Liver (tissue), 9 donors: ENCODE results near the gene ST3GAL4. TPM values are rescaled to one million over a fixed set of nuclear protein-coding genes. Genes with fewer than 3 reads are reported as not detected.

Experiments
- DNase-seq: peaks from one replicate; pipeline ENCODE4 v3.0.0-alpha.2; 2017; ENCODE audit warnings: low spot score
- H3K27ac ChIP-seq, 2 donors: one replicate each; pipeline ENCODE4 v1.7.0; 2013; ENCODE audit warnings: inconsistent platforms in 2 of 2, low read length in 2 of 2, control low read depth in 1 of 2, low read depth in 1 of 2, mild to moderate bottlenecking in 1 of 2
- H3K27me3 ChIP-seq, 4 donors: one replicate each; pipeline versions ENCODE4 v1.6.1 to v1.7.0; 2013; ENCODE audit warnings: low read length in 3 of 4, inconsistent platforms in 1 of 4, mild to moderate bottlenecking in 1 of 4, moderate library complexity in 1 of 4; ENCODE audit not compliant: control insufficient read depth in 4 of 4, insufficient read depth in 4 of 4
- H3K36me3 ChIP-seq, 4 donors: one replicate each; pipeline versions ENCODE4 v1.6.1 to v1.7.0; 2013; ENCODE audit warnings: low read length in 3 of 4, mild to moderate bottlenecking in 3 of 4, low read depth in 1 of 4, moderate library complexity in 1 of 4; ENCODE audit not compliant: control insufficient read depth in 4 of 4, insufficient read depth in 3 of 4
- H3K4me1 ChIP-seq, 4 donors: one replicate each; pipeline versions ENCODE4 v1.6.1 to v1.7.0; 2013; ENCODE audit warnings: low read length in 3 of 4, mild to moderate bottlenecking in 3 of 4, moderate library complexity in 1 of 4; ENCODE audit not compliant: control insufficient read depth in 4 of 4, insufficient read depth in 4 of 4
- H3K4me3 ChIP-seq, 3 donors: one replicate each; pipeline versions ENCODE4 v1.6.1 to v1.7.0; 2013; ENCODE audit warnings: low read length in 3 of 3, control low read depth in 1 of 3, low read depth in 1 of 3, mild to moderate bottlenecking in 1 of 3
- H3K9ac ChIP-seq, 2 donors: one replicate each; pipeline ENCODE4 v1.7.0; 2013; ENCODE audit warnings: low read length in 2 of 2, mild to moderate bottlenecking in 2 of 2, moderate library complexity in 2 of 2, control low read depth in 1 of 2, low read depth in 1 of 2
- H3K9me3 ChIP-seq, 4 donors: one replicate each; pipeline versions ENCODE4 v1.6.1 to v1.7.0; 2013; ENCODE audit warnings: low read length in 3 of 4; ENCODE audit not compliant: control insufficient read depth in 4 of 4
- CTCF ChIP-seq: fragments of 150-350 bp; IDR thresholded peaks from 2 replicates; pipeline ENCODE4 v1.5.1; 2017; ENCODE audit warnings: improper control_type of control experiment, low read depth, low read length; ENCODE audit not compliant: missing input control
- FOXA1 ChIP-seq: IDR thresholded peaks from 2 replicates; pipeline ENCODE4 v1.6.1; 2016; ENCODE audit warnings: antibody characterized with exemption
- GABPA ChIP-seq, 2 donors: IDR thresholded peaks in 1 of 2; conservative IDR thresholded peaks in 1 of 2; 2 replicates each; pipeline ENCODE4 v1.6.1; 2016; ENCODE audit warnings: antibody characterized with exemption in 2 of 2, mild to moderate bottlenecking in 1 of 2, moderate library complexity in 1 of 2
- HNF4A ChIP-seq, 2 donors: conservative IDR thresholded peaks; 2 replicates each; pipeline ENCODE4 v1.6.1; 2016; ENCODE audit warnings: antibody characterized with exemption in 2 of 2, mild to moderate bottlenecking in 2 of 2
- JUND ChIP-seq, 2 donors: IDR thresholded peaks; 2 replicates each; pipeline ENCODE4 v1.6.1; 2016; ENCODE audit warnings: antibody characterized with exemption in 2 of 2
- NR2F2 ChIP-seq: IDR thresholded peaks from 2 replicates; pipeline ENCODE4 v1.6.1; 2016; ENCODE audit warnings: antibody characterized with exemption
- RAD21 ChIP-seq, 2 donors: IDR thresholded peaks; 2 replicates each; pipeline ENCODE4 v1.6.1; 2016; ENCODE audit warnings: antibody characterized with exemption in 2 of 2, mild to moderate bottlenecking in 2 of 2
- RXRA ChIP-seq, 2 donors: IDR thresholded peaks; 2 replicates each; pipeline ENCODE4 v1.6.1; 2017 to 2018; ENCODE audit warnings: antibody characterized with exemption in 2 of 2, mild to moderate bottlenecking in 1 of 2
- whole genome bisulfite sequencing: extraction: QIAGEN DNeasy Blood & Tissue Kit; methylation state at CpG from one replicate; pipeline ENCODE4 v1.1.7; 2013; 5-methylcytosine and 5-hydroxymethylcytosine counted together
- polyA plus RNA-seq, 2 donors: library from polyadenylated mRNA; stranded (reverse) in 1 of 2; unstranded in 1 of 2; fragments of 200-250 nt in 1 of 2; fragments of >200 nt in 1 of 2; fragmentation: Nextera tagmentation in 1 of 2; extraction: Ambion mirVana in 1 of 2; gene quantifications; one replicate each; pipeline versions ENCODE4 v1.2.1 to v1.2.3, GENCODE V29; 2013 to 2015
- total RNA-seq, 2 donors: library from RNA; depleted of rRNA; stranded (reverse); fragments of >200 nt; gene quantifications; one replicate each; pipeline ENCODE4 v1.2.3, GENCODE V29; 2014
- TF ChIP-seq, protein P1 (sequence below): IDR thresholded peaks from 2 replicates; pipeline ENCODE4 v1.6.1; 2016; ENCODE audit warnings: antibody characterized with exemption, mild to moderate bottlenecking
- TF ChIP-seq, protein P2 (sequence below): IDR thresholded peaks from 2 replicates; pipeline ENCODE4 v1.6.1; 2016; ENCODE audit warnings: antibody characterized with exemption
- TF ChIP-seq, protein P3 (sequence below): IDR thresholded peaks from 2 replicates; pipeline ENCODE4 v1.6.1; 2016; ENCODE audit warnings: antibody characterized with exemption
- donor health status: healthy.
- donor health status: healthy.
- donor health status: healthy.
- donor health status: healthy.
- donor health status: healthy.

The ST3GAL4 gene
- total and polyA plus RNA-seq, 4 donors = 4.5 to 18.4 (median 10.6) TPM

DNA sequence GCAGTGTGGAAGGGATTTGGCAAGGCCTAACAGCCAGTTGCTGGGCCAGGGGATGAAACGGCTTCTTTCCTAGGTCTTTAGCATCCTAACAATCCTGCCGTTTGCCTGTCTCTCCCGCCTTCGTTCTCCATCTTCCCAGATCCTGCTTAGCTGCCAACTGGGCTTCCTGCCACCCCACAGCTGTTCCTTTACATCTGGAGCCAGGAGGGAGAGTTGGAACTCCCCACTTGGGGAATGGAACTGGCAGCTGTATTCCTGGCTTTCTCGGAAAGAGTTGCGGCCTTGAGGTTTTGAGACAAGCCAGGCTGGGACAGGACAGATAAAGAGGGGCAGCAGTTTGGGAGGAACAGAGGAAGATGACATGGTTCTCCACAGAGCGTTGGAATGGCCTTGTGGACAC, 59.6 kb downstream of the ST3GAL4 start:
- TF ChIP-seq FOXA1 = no peak
- TF ChIP-seq NR2F2 = peak; percentile 84
- peak in 1 of 2 donors; percentile 7 for TF ChIP-seq RXRA (IDR thresholded peaks at IDR 0.05)
- Histone ChIP-seq H3K4me3 (no peak overlapping the region), H3K36me3 (peaks cover 0 to 22% (median 4%) of the 10 kb centered on the region in 4 donors), H3K9me3 (no peaks in the 10 kb centered on the region), H3K9ac (no peak overlapping the region), H3K4me1 (peaks cover 0 to 3% (median 0%) of the 10 kb centered on the region in 4 donors), H3K27ac (peak overlapping the region; percentile 52 to 72), H3K27me3 (no peaks in the 10 kb centered on the region)
- DNase-seq = no peak
- WGBS = 79% methylated on average over 7 of the region's 7 CpGs

GRCh38 chr11:126415669-126416420, 60.4 kb downstream of the ST3GAL4 start:
- DNase-seq = no peak
- Histone ChIP-seq H3K9me3 (no peaks in the 10 kb centered on the region), H3K4me1 (peaks cover 0 to 3% (median 0%) of the 10 kb centered on the region in 4 donors), H3K4me3 (no peak overlapping the region), H3K9ac (peak overlapping the region in 1 of 2 donors; percentile 63), H3K27me3 (no peaks in the 10 kb centered on the region), H3K36me3 (peaks cover 0 to 16% (median 4%) of the 10 kb centered on the region in 4 donors), H3K27ac (peak overlapping the region; percentile 52 to 75)
- TF ChIP-seq, protein P1, sequence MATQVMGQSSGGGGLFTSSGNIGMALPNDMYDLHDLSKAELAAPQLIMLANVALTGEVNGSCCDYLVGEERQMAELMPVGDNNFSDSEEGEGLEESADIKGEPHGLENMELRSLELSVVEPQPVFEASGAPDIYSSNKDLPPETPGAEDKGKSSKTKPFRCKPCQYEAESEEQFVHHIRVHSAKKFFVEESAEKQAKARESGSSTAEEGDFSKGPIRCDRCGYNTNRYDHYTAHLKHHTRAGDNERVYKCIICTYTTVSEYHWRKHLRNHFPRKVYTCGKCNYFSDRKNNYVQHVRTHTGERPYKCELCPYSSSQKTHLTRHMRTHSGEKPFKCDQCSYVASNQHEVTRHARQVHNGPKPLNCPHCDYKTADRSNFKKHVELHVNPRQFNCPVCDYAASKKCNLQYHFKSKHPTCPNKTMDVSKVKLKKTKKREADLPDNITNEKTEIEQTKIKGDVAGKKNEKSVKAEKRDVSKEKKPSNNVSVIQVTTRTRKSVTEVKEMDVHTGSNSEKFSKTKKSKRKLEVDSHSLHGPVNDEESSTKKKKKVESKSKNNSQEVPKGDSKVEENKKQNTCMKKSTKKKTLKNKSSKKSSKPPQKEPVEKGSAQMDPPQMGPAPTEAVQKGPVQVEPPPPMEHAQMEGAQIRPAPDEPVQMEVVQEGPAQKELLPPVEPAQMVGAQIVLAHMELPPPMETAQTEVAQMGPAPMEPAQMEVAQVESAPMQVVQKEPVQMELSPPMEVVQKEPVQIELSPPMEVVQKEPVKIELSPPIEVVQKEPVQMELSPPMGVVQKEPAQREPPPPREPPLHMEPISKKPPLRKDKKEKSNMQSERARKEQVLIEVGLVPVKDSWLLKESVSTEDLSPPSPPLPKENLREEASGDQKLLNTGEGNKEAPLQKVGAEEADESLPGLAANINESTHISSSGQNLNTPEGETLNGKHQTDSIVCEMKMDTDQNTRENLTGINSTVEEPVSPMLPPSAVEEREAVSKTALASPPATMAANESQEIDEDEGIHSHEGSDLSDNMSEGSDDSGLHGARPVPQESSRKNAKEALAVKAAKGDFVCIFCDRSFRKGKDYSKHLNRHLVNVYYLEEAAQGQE = no peak
- no peak for TF ChIP-seq GABPA (IDR thresholded peaks at IDR 0.05 in 1 of 2, conservative IDR thresholded peaks at IDR 0.05 in 1 of 2)
- TF ChIP-seq NR2F2 = no peak
- TF ChIP-seq JUND (IDR thresholded peaks at IDR 0.05) = no peak
- TF ChIP-seq, protein P2, sequence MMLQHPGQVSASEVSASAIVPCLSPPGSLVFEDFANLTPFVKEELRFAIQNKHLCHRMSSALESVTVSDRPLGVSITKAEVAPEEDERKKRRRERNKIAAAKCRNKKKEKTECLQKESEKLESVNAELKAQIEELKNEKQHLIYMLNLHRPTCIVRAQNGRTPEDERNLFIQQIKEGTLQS = no peak
- WGBS = 85% methylated on average over 19 of the region's 19 CpGs

GRCh38 chr11:126416542-126417090, 61.1 kb downstream of the ST3GAL4 start:
- Histone ChIP-seq H3K36me3 (peaks cover 0 to 16% (median 3%) of the 10 kb centered on the region in 4 donors), H3K27me3 (no peaks in the 10 kb centered on the region), H3K4me1 (peaks cover 0 to 3% (median 0%) of the 10 kb centered on the region in 4 donors), H3K4me3 (peak overlapping the region in 1 of 3 donors; percentile 43), H3K9me3 (no peaks in the 10 kb centered on the region), H3K27ac (peak overlapping the region; percentile 52 to 75), H3K9ac (peak overlapping the region in 1 of 2 donors; percentile 63)
- 22% methylated on average over 52 of the region's 52 CpGs for WGBS
- peak; percentile 72 for DNase-seq
- TF ChIP-seq RXRA (IDR thresholded peaks at IDR 0.05) (no peak), HNF4A (conservative IDR thresholded peaks at IDR 0.05) (no peak), RAD21 (IDR thresholded peaks at IDR 0.05) (peak in 1 of 2 donors; percentile 33), CTCF (no peak), JUND (IDR thresholded peaks at IDR 0.05) (no peak), FOXA1 (no peak)
- TF ChIP-seq, protein P3, sequence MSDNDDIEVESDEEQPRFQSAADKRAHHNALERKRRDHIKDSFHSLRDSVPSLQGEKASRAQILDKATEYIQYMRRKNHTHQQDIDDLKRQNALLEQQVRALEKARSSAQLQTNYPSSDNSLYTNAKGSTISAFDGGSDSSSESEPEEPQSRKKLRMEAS = no peak
